COLO829 (cell line): ENCODE data around the gene DIP2C.
"Not testable (repeated sequence)": the region's sequence is repeated elsewhere in the genome, so short reads cannot be mapped to it uniquely, and the experiment has no call there.

Source experiments
- DNase-seq: peaks from one replicate; pipeline ENCODE4 v3.0.0; 2012; ENCODE audit warnings: low spot score

DIP2C gene

GRCh38 chr10:660413-660969, 29.0 kb downstream of the DIP2C start:
- DNase-seq = no peak

- DNase-seq = peak; percentile 49
Measured at GRCh38 chr10:659688-660141, 29.8 kb downstream of the DIP2C start.

GRCh38 chr10:657816-658350, 31.6 kb downstream of the DIP2C start:
- not testable (repeated sequence) for DNase-seq

- no peak for DNase-seq
Measured at GRCh38 chr10:656883-657282, 32.6 kb downstream of the DIP2C start.

GRCh38 chr10:655184-655583, 34.3 kb downstream of the DIP2C start:
- no peak for DNase-seq

- DNase-seq = no peak
Measured at GRCh38 chr10:654647-654996, 34.8 kb downstream of the DIP2C start.

GRCh38 chr10:653991-654646, 35.3 kb downstream of the DIP2C start:
- peak; percentile 28 for DNase-seq

- not testable (repeated sequence) for DNase-seq
Measured at GRCh38 chr10:652832-653459, 36.5 kb downstream of the DIP2C start.

GRCh38 chr10:652233-652632, 37.2 kb downstream of the DIP2C start:
- DNase-seq = no peak

GRCh38 chr10:651692-652091, 37.8 kb downstream of the DIP2C start:
- no peak for DNase-seq

- DNase-seq = no peak
Measured at GRCh38 chr10:650886-651615, 38.4 kb downstream of the DIP2C start.

GRCh38 chr10:650441-650851, 39.0 kb downstream of the DIP2C start:
- DNase-seq = no peak

- DNase-seq = no peak
Measured at GRCh38 chr10:649798-650440, 39.5 kb downstream of the DIP2C start.

GRCh38 chr10:649445-649797, 40.0 kb downstream of the DIP2C start:
- DNase-seq = no peak

GRCh38 chr10:647019-647418, 42.4 kb downstream of the DIP2C start:
- not testable (repeated sequence) for DNase-seq

- DNase-seq = no peak
Measured at GRCh38 chr10:646118-646524, 43.3 kb downstream of the DIP2C start.

- no peak for DNase-seq
Measured at GRCh38 chr10:644943-645334, 44.5 kb downstream of the DIP2C start.

- no peak for DNase-seq
Measured at GRCh38 chr10:644076-644942, 45.2 kb downstream of the DIP2C start.

- DNase-seq = no peak
Measured at GRCh38 chr10:642186-642890, 47.1 kb downstream of the DIP2C start.

- no peak for DNase-seq
Measured at GRCh38 chr10:641149-642010, 48.1 kb downstream of the DIP2C start.
